HEK293 (cell line): ENCODE measurements around the gene OR14I1.

Experiments used
- CTCF ChIA-PET: fragments of 350-600 bp; formaldehyde crosslinking; extraction: SDS; loops from one replicate; lab custom pipeline; 2021; ENCODE audit warnings: antibody characterized with exemption; lab: Yijun Ruan, JAX
- POLR2A ChIA-PET: fragments of 300-600 bp; formaldehyde crosslinking; extraction: SDS; loops from one replicate; lab custom pipeline; 2020; ENCODE audit warnings: antibody characterized with exemption, inconsistent platforms; lab: Yijun Ruan, JAX
- H3K27ac ChIP-seq: fragments of 200-500 bp; sonication (Bioruptor generic); 2 replicates; pipeline ENCODE4 v1.5.1; 2014; ENCODE audit warnings: low read depth, low read length, control low read depth, inconsistent platforms; ENCODE audit errors: extremely low read depth
- H3K36me3 ChIP-seq, 2 experiments: fragments of 200-500 bp in 1 of 2; sonication (Bioruptor generic) in 1 of 2; 1 replicate in 1 of 2; 2 replicates in 1 of 2; pipeline ENCODE4 v1.5.1; 2014 to 2017; ENCODE audit warnings: inconsistent platforms in 2 of 2, low read length in 2 of 2; ENCODE audit not compliant: control insufficient read depth in 2 of 2, insufficient read depth in 1 of 2
- H3K4me1 ChIP-seq: fragments of 200-500 bp; sonication (Bioruptor generic); 2 replicates; pipeline ENCODE4 v1.5.1; 2014; ENCODE audit warnings: mild to moderate bottlenecking, low read length, inconsistent platforms; ENCODE audit not compliant: control insufficient read depth, insufficient read depth
- H3K4me3 ChIP-seq: 2 replicates; pipeline ENCODE4 v1.5.1; 2011; ENCODE audit warnings: low read depth, mild to moderate bottlenecking, control low read depth, low read length, moderate library complexity
- H3K9me3 ChIP-seq: fragments of 200-500 bp; sonication (Bioruptor generic); 2 replicates; pipeline ENCODE4 v1.5.1; 2014; ENCODE audit warnings: low read depth, low read length, inconsistent platforms; ENCODE audit not compliant: control insufficient read depth, insufficient read depth
- GLI4 ChIP-seq: fragments of 450-650 bp; formaldehyde crosslinking; IDR thresholded peaks from 2 replicates; pipeline ENCODE4 v1.5.1; 2016; ENCODE audit warnings: missing biosample characterization, missing genetic modification characterization
- GLIS1 ChIP-seq: fragments of 450-650 bp; formaldehyde crosslinking; IDR thresholded peaks from 2 replicates; pipeline ENCODE4 v1.5.1; 2016; ENCODE audit warnings: missing biosample characterization, missing genetic modification characterization
- GLIS2 ChIP-seq: fragments of 450-650 bp; formaldehyde crosslinking; IDR thresholded peaks from 2 replicates; pipeline ENCODE4 v1.5.1; 2016; ENCODE audit warnings: missing biosample characterization, missing genetic modification characterization
- KLF8 ChIP-seq: fragments of 450-650 bp; formaldehyde crosslinking; IDR thresholded peaks from 2 replicates; pipeline ENCODE4 v1.5.1; 2016; ENCODE audit warnings: missing biosample characterization, missing genetic modification characterization
- MEIS1 ChIP-seq: sonication (generic); formaldehyde crosslinking; IDR thresholded peaks from 2 replicates; pipeline ENCODE4 v1.8.1; 2022; ENCODE audit warnings: missing genetic modification reagents, mild to moderate bottlenecking, borderline replicate concordance
- SETDB1 ChIP-seq: IDR thresholded peaks from one replicate; pipeline ENCODE4 v1.6.1; 2017; ENCODE audit warnings: mild to moderate bottlenecking, low read length, moderate library complexity, mixed read lengths; ENCODE audit not compliant: insufficient read length
- TRIM28 ChIP-seq: IDR thresholded peaks from 2 replicates; pipeline ENCODE4 v1.6.1; 2011; ENCODE audit warnings: low read length, control low read depth, borderline replicate concordance
- YY2 ChIP-seq: fragments of 450-650 bp; formaldehyde crosslinking; IDR thresholded peaks from 2 replicates; pipeline ENCODE4 v1.5.1; 2016; ENCODE audit warnings: missing biosample characterization, missing genetic modification characterization
- ZEB2 ChIP-seq: fragments of 450-650 bp; formaldehyde crosslinking; IDR thresholded peaks from 2 replicates; pipeline ENCODE4 v1.5.1; 2016; ENCODE audit warnings: missing biosample characterization, missing genetic modification characterization
- ZNF10 ChIP-seq: fragments of 450-650 bp; formaldehyde crosslinking; IDR thresholded peaks from 2 replicates; pipeline ENCODE4 v1.5.1; 2017; ENCODE audit warnings: missing biosample characterization, missing genetic modification characterization
- ZNF121 ChIP-seq: fragments of 450-650 bp; formaldehyde crosslinking; IDR thresholded peaks from 2 replicates; pipeline ENCODE4 v1.5.1; 2016; ENCODE audit warnings: missing biosample characterization, missing genetic modification characterization
- ZNF138 ChIP-seq: fragments of 450-650 bp; formaldehyde crosslinking; IDR thresholded peaks from 2 replicates; pipeline ENCODE4 v1.5.1; 2016; ENCODE audit warnings: missing biosample characterization, missing genetic modification characterization, borderline replicate concordance
- ZNF169 ChIP-seq: fragments of 450-650 bp; formaldehyde crosslinking; IDR thresholded peaks from 2 replicates; pipeline ENCODE4 v1.5.1; 2016; ENCODE audit warnings: missing biosample characterization, missing genetic modification characterization
- ZNF2 ChIP-seq: fragments of 450-650 bp; formaldehyde crosslinking; IDR thresholded peaks from 2 replicates; pipeline ENCODE4 v1.5.1; 2016; ENCODE audit warnings: missing biosample characterization, missing genetic modification characterization
- ZNF311 ChIP-seq: fragments of 450-650 bp; formaldehyde crosslinking; IDR thresholded peaks from 2 replicates; pipeline ENCODE4 v1.5.1; 2017; ENCODE audit warnings: missing biosample characterization, missing genetic modification characterization, borderline replicate concordance
- ZNF324 ChIP-seq: fragments of 450-650 bp; formaldehyde crosslinking; IDR thresholded peaks from 2 replicates; pipeline ENCODE4 v1.5.1; 2016; ENCODE audit warnings: missing biosample characterization, missing genetic modification characterization
- ZNF341 ChIP-seq: fragments of 450-650 bp; formaldehyde crosslinking; IDR thresholded peaks from 2 replicates; pipeline ENCODE4; 2016; ENCODE audit warnings: low read depth, missing biosample characterization, missing genetic modification characterization
- ZNF558 ChIP-seq: fragments of 450-650 bp; formaldehyde crosslinking; IDR thresholded peaks from 2 replicates; pipeline ENCODE4 v1.5.1; 2016; ENCODE audit warnings: missing biosample characterization, missing genetic modification characterization
- ZNF600 ChIP-seq: fragments of 450-650 bp; formaldehyde crosslinking; IDR thresholded peaks from 2 replicates; pipeline ENCODE4 v1.5.1; 2016; ENCODE audit warnings: missing biosample characterization, missing genetic modification characterization
- ZNF610 ChIP-seq: fragments of 450-650 bp; formaldehyde crosslinking; IDR thresholded peaks from 2 replicates; pipeline ENCODE4 v1.5.1; 2016; ENCODE audit warnings: missing biosample characterization, missing genetic modification characterization, borderline replicate concordance
- ZNF747 ChIP-seq: fragments of 450-650 bp; formaldehyde crosslinking; IDR thresholded peaks from 2 replicates; pipeline ENCODE4 v1.5.1; 2016; ENCODE audit warnings: missing biosample characterization, missing genetic modification characterization
- ZNF791 ChIP-seq: fragments of 450-650 bp; formaldehyde crosslinking; IDR thresholded peaks from 2 replicates; pipeline ENCODE4 v1.5.1; 2016; ENCODE audit warnings: missing biosample characterization, missing genetic modification characterization
- TF ChIP-seq, protein P1 (sequence below): fragments of 450-650 bp; formaldehyde crosslinking; IDR thresholded peaks from 2 replicates; pipeline ENCODE4 v1.5.1; 2016; ENCODE audit warnings: missing biosample characterization, missing genetic modification characterization
- TF ChIP-seq, protein P2 (sequence below): fragments of 450-650 bp; formaldehyde crosslinking; IDR thresholded peaks from 2 replicates; pipeline ENCODE4 v1.5.1; 2016; ENCODE audit warnings: missing biosample characterization, missing genetic modification characterization
- TF ChIP-seq, protein P3 (sequence below): fragments of 450-650 bp; formaldehyde crosslinking; IDR thresholded peaks from 2 replicates; pipeline ENCODE4 v1.5.1; 2016; ENCODE audit warnings: missing biosample characterization, missing genetic modification characterization
- TF ChIP-seq, protein P4 (sequence below): fragments of 450-650 bp; formaldehyde crosslinking; IDR thresholded peaks from 2 replicates; pipeline ENCODE4 v1.5.1; 2016; ENCODE audit warnings: missing biosample characterization, missing genetic modification characterization

The OR14I1 gene

DNA sequence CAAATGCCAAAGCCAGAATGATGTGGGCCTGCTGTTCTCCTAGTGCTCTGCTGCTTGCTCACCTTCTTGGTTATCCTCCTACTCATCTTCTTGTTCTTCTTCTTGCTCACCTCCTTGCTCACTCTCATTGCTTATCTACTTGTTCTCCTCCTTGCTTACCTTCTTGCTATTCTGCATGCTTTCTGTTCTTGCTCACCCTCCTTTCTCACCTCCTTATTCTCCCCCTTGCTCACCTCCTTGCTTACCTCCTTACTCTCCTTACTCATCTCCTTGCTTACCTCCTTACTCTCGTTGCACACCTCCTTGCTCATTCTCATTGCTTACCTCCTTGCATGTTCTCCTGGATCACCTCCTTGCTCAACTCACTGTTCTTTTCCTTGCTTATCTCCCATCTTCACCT, at the start of gene OR14I1:
Gene OR14I1, minus strand, starts transcription at position 53 of the 400 bp plus-strand sequence.
- H3K4me3 ChIP-seq: no peak within 1 kb of the TSS
- H3K9me3 ChIP-seq: no peaks in the 10 kb centered on the region
- H3K27ac ChIP-seq: no peak within 1 kb of the TSS
- CTCF ChIA-PET: no interaction called here
- H3K4me1 ChIP-seq: no peaks in the 10 kb centered on the region
- POLR2A ChIA-PET: no interaction called here
- H3K36me3 ChIP-seq: no peaks in the 10 kb centered on the region
- no peak for TF ChIP-seq ZNF169
- TF ChIP-seq ZNF324 (tag by site-specific recombination): no peak
- TF ChIP-seq, protein P1, sequence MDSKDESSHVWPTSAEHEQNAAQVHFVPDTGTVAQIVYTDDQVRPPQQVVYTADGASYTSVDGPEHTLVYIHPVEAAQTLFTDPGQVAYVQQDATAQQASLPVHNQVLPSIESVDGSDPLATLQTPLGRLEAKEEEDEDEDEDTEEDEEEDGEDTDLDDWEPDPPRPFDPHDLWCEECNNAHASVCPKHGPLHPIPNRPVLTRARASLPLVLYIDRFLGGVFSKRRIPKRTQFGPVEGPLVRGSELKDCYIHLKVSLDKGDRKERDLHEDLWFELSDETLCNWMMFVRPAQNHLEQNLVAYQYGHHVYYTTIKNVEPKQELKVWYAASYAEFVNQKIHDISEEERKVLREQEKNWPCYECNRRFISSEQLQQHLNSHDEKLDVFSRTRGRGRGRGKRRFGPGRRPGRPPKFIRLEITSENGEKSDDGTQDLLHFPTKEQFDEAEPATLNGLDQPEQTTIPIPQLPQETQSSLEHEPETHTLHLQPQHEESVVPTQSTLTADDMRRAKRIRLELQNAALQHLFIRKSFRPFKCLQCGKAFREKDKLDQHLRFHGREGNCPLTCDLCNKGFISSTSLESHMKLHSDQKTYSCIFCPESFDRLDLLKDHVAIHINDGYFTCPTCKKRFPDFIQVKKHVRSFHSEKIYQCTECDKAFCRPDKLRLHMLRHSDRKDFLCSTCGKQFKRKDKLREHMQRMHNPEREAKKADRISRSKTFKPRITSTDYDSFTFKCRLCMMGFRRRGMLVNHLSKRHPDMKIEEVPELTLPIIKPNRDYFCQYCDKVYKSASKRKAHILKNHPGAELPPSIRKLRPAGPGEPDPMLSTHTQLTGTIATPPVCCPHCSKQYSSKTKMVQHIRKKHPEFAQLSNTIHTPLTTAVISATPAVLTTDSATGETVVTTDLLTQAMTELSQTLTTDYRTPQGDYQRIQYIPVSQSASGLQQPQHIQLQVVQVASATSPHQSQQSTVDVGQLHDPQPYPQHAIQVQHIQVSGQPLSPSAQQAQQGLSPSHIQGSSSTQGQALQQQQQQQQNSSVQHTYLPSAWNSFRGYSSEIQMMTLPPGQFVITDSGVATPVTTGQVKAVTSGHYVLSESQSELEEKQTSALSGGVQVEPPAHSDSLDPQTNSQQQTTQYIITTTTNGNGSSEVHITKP (tag by site-specific recombination): no peak
- TF ChIP-seq YY2 (tag by site-specific recombination): no peak
- no peak for TF ChIP-seq ZNF600 (tag by site-specific recombination)
- no peak for TF ChIP-seq SETDB1
- TF ChIP-seq ZNF10 (tag by site-specific recombination): no peak
- no peak for TF ChIP-seq TRIM28
- no peak for TF ChIP-seq ZNF2 (tag by site-specific recombination)
- no peak for TF ChIP-seq ZNF121 (tag by site-specific recombination)

DNA sequence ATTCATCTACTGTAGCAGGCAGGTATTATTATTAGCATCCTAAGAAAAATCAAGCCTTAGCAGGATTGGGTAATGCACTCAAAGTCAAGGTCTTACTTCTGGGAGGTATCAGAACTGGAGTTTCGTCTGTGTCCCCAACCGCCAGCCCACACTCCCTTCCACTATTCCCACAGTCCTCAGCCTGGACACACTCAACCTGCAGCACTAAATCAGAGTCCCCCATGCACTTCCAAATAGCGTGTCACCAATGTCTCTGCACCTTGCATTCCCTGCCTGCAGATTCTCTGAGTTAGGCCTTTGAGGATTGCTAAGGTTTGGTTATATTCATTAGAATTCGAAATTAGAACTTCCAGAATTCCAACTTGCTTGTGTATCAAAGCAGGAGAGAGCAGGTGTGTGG, 49.1 kb upstream of the OR14I1 start:
- Histone ChIP-seq H3K27ac (no peak overlapping the region), H3K9me3 (no peaks in the 10 kb centered on the region), H3K4me1 (no peaks in the 10 kb centered on the region), H3K36me3 (no peaks in the 10 kb centered on the region), H3K4me3 (no peak overlapping the region)
- CTCF ChIA-PET: no interaction called here
- TF ChIP-seq, protein P2, sequence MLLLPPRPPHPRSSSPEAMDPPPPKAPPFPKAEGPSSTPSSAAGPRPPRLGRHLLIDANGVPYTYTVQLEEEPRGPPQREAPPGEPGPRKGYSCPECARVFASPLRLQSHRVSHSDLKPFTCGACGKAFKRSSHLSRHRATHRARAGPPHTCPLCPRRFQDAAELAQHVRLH (tag by site-specific recombination): no peak
- TF ChIP-seq ZNF610 (tag by site-specific recombination): no peak
- TF ChIP-seq, all 188 proteins: peak for 0
- POLR2A ChIA-PET: no interaction called here

DNA sequence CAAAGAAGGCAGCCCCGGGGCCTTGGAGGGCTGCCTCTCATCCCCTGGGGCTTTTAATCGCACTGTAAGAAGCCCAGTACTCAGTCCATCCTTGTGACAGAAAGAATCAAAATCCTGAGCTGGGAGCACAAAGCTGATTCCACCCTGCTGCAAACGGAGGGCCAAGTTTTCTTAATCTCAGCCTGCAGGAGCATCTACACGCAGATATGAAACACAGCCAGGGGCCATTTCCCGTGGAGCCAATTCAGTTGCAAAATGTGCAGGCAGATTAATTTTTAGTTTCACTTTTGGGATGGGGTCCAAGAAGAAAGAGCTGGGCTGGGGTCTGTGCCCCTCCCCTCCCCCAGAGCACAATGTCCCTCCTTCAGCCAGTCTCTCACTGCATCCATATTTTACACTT, 48.6 kb upstream of the OR14I1 start:
- POLR2A ChIA-PET: no interaction called here

DNA sequence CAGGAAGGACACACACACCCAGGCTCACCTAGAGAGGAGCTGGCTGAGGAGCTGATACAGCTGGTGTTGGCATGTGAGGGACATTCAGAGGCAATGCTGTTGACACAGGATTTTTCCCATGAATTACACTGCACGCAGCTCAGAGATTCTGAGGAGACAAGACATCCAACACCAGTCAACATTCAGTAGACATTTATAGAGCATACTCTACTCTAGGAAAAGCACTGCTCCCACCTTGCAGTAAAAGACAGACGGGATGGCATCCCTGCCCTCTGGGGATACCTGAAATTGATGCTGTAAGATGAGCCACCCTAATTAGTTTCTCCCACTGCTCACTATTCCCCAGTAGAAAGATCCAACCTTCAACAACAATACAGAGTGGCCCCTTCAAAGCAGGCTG, 47.9 kb upstream of the OR14I1 start:
- CTCF ChIA-PET: no interaction called here
- POLR2A ChIA-PET: no interaction called here
- H3K27ac ChIP-seq: no peak overlapping the region
- no peaks in the 10 kb centered on the region for H3K9me3 ChIP-seq
- H3K36me3 ChIP-seq: no peaks in the 10 kb centered on the region
- no peak overlapping the region for H3K4me3 ChIP-seq
- TF ChIP-seq ZNF311 (tag by site-specific recombination): no peak
- TF ChIP-seq ZNF791: no peak
- no peak for TF ChIP-seq ZNF341 (tag by site-specific recombination)
- TF ChIP-seq GLIS1: no peak
- TF ChIP-seq, protein P3, sequence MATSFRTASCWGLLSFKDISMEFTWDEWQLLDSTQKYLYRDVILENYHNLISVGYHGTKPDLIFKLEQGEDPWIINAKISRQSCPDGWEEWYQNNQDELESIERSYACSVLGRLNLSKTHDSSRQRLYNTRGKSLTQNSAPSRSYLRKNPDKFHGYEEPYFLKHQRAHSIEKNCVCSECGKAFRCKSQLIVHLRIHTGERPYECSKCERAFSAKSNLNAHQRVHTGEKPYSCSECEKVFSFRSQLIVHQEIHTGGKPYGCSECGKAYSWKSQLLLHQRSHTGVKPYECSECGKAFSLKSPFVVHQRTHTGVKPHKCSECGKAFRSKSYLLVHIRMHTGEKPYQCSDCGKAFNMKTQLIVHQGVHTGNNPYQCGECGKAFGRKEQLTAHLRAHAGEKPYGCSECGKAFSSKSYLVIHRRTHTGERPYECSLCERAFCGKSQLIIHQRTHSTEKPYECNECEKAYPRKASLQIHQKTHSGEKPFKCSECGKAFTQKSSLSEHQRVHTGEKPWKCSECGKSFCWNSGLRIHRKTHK (tag by site-specific recombination): no peak
- no peak for TF ChIP-seq GLIS2 (tag by site-specific recombination)
- no peak for TF ChIP-seq KLF8
- TF ChIP-seq GLI4 (tag by site-specific recombination): no peak
- TF ChIP-seq ZNF747: no peak
- TF ChIP-seq, protein P4, sequence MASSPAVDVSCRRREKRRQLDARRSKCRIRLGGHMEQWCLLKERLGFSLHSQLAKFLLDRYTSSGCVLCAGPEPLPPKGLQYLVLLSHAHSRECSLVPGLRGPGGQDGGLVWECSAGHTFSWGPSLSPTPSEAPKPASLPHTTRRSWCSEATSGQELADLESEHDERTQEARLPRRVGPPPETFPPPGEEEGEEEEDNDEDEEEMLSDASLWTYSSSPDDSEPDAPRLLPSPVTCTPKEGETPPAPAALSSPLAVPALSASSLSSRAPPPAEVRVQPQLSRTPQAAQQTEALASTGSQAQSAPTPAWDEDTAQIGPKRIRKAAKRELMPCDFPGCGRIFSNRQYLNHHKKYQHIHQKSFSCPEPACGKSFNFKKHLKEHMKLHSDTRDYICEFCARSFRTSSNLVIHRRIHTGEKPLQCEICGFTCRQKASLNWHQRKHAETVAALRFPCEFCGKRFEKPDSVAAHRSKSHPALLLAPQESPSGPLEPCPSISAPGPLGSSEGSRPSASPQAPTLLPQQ: no peak
- no peaks in the 10 kb centered on the region for H3K4me1 ChIP-seq

More for the DNA sequence above, 48.6 kb upstream of the OR14I1 start:
- Histone ChIP-seq H3K27ac (no peak overlapping the region), H3K4me3 (no peak overlapping the region), H3K4me1 (no peaks in the 10 kb centered on the region), H3K9me3 (no peaks in the 10 kb centered on the region), H3K36me3 (no peaks in the 10 kb centered on the region)
- CTCF ChIA-PET: no interaction called here
- TF ChIP-seq ZEB2 (tag by site-specific recombination): no peak
- no peak for TF ChIP-seq ZNF558
- TF ChIP-seq MEIS1: no peak
- no peak for TF ChIP-seq ZNF138
